ENCODE data around the gene PTPRN2. TPM values are rescaled to one million over a fixed set of nuclear protein-coding genes. Genes with fewer than 3 reads are reported as not detected.

PTPRN2 gene
- total and polyA plus RNA-seq, 9 of the 15 experiments (the other 6 are each of a cell fraction or from before 2014, with no cell fraction given) = not detected

DNA sequence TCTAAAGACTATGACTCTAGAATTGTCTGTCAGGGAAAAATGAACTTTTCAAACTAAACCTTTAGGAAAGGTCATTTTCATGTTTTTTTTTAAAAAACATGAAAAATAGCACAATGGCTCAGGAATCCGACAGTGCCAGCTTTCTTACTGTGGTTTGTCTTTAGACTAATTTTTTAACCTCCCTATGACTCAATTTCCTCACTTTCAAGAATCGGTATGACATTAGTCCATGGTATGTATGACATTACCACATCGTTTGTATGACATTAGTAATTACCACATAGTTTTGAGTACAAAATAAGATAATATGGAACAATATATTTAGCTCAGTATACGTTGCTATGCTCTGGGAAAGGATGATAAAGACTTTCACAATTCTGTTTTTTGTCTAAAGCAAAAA lies 383.2 kb downstream of the PTPRN2 start:
- in situ Hi-C loops (cut with MboI) (no loop called here), intact Hi-C loops (cut with micrococcal nuclease) (no loop called here)
- no peaks in the 10 kb centered on the region for H3K9me3 ChIP-seq (replicated peaks; ENCODE audit: control insufficient read depth, insufficient read depth, low read depth, low read length)
- DNase-seq (ENCODE audit: extremely low read depth in 1 of 4, low spot score in 3 of 4) (no peak), FAIRE-seq (no peak), ATAC-seq (no peak)
- ChIA-PET CTCF (ENCODE audit: low intra/inter-chr PET ratio) (no interaction called here), POLR2A (no interaction called here)
- H3K27me3 ChIP-seq (ENCODE audit: control insufficient read depth in 2 of 2, insufficient read depth in 2 of 2, low read length in 2 of 2) = peaks cover 2 to 18% of the 10 kb centered on the region in 2 experiments; a peak in 2 of 5 replicates
- H3K4me3 ChIP-seq = no peak overlapping the region
- no peak overlapping the region for H3K4me2 ChIP-seq (ENCODE audit: insufficient read depth, low read length)
- no peak overlapping the region for H2AFZ ChIP-seq (ENCODE audit: low read depth, low read length)
- H4K20me1 ChIP-seq (replicated peaks; ENCODE audit: control insufficient read depth, insufficient read depth, low read length) = no peaks in the 10 kb centered on the region
- H3K27ac ChIP-seq (ENCODE audit: extremely low read depth, low read depth, low read length) = no peak overlapping the region
- H3K4me1 ChIP-seq (replicated peaks in 1 of 2; ENCODE audit: control insufficient read depth in 2 of 2, insufficient read depth in 2 of 2, low read length in 2 of 2) = peaks cover 0 to 5% of the 10 kb centered on the region in 2 experiments; a peak in 1 of 5 replicates
- H3K79me2 ChIP-seq (ENCODE audit: control insufficient read depth, insufficient read depth, low read length) = no peaks in the 10 kb centered on the region
- BruUV-seq (replicated peaks) = no TSS peak
- no peaks in the 10 kb centered on the region for H3K9me1 ChIP-seq (ENCODE audit: control insufficient read depth, insufficient read depth, low read length)
- H3K9ac ChIP-seq (ENCODE audit: insufficient read depth in 1 of 2, low read depth in 2 of 2, low read length in 2 of 2) = no peak overlapping the region
- 0% methylated on average over 4 of the region's 4 CpGs for WGBS (ENCODE audit: insufficient coverage, low coverage, missing lambda C conversion rate)
- H3K36me3 ChIP-seq (ENCODE audit: control insufficient read depth, insufficient read depth, low read length) = no peaks in the 10 kb centered on the region
- TF ChIP-seq, protein P1, sequence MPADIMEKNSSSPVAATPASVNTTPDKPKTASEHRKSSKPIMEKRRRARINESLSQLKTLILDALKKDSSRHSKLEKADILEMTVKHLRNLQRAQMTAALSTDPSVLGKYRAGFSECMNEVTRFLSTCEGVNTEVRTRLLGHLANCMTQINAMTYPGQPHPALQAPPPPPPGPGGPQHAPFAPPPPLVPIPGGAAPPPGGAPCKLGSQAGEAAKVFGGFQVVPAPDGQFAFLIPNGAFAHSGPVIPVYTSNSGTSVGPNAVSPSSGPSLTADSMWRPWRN (IDR thresholded peaks at IDR 0.05; ENCODE audit: low read depth) = no peak
- TF ChIP-seq CBFB (CRISPR knock-in tag; IDR thresholded peaks at IDR 0.05) (no peak), TAF1 (IDR thresholded peaks at IDR 0.05; ENCODE audit: control insufficient read depth, extremely low read depth, insufficient read depth, low read length, severe bottlenecking) (no peak), TRIM28 (IDR thresholded peaks at IDR 0.05) (no peak), DDX20 (tag; IDR thresholded peaks at IDR 0.05; ENCODE audit: low read depth) (no peak), ZFPM2 (CRISPR knock-in tag; IDR thresholded peaks at IDR 0.05) (no peak), NELFE (IDR thresholded peaks at IDR 0.05; ENCODE audit: insufficient read depth, insufficient read length) (no peak), CTBP1 (IDR thresholded peaks at IDR 0.05; ENCODE audit: borderline replicate concordance) (no peak), POLR2H (tag; IDR thresholded peaks at IDR 0.05; ENCODE audit: low read depth) (no peak)
- TF ChIP-seq, protein P2, sequence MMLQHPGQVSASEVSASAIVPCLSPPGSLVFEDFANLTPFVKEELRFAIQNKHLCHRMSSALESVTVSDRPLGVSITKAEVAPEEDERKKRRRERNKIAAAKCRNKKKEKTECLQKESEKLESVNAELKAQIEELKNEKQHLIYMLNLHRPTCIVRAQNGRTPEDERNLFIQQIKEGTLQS (IDR thresholded peaks at IDR 0.05) = no peak
- TF ChIP-seq, protein P2 (CRISPR knock-in tag; conservative IDR thresholded peaks at IDR 0.05) = no peak
- TF ChIP-seq, protein P3, sequence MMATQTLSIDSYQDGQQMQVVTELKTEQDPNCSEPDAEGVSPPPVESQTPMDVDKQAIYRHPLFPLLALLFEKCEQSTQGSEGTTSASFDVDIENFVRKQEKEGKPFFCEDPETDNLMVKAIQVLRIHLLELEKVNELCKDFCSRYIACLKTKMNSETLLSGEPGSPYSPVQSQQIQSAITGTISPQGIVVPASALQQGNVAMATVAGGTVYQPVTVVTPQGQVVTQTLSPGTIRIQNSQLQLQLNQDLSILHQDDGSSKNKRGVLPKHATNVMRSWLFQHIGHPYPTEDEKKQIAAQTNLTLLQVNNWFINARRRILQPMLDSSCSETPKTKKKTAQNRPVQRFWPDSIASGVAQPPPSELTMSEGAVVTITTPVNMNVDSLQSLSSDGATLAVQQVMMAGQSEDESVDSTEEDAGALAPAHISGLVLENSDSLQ (IDR thresholded peaks at IDR 0.05) = no peak
- TF ChIP-seq, protein P4, sequence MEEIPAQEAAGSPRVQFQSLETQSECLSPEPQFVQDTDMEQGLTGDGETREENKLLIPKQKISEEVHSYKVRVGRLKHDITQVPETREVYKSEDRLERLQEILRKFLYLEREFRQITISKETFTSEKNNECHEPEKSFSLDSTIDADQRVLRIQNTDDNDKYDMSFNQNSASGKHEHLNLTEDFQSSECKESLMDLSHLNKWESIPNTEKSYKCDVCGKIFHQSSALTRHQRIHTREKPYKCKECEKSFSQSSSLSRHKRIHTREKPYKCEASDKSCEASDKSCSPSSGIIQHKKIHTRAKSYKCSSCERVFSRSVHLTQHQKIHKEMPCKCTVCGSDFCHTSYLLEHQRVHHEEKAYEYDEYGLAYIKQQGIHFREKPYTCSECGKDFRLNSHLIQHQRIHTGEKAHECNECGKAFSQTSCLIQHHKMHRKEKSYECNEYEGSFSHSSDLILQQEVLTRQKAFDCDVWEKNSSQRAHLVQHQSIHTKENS (CRISPR knock-in tag; IDR thresholded peaks at IDR 0.05) = no peak
- TF ChIP-seq, protein P5, sequence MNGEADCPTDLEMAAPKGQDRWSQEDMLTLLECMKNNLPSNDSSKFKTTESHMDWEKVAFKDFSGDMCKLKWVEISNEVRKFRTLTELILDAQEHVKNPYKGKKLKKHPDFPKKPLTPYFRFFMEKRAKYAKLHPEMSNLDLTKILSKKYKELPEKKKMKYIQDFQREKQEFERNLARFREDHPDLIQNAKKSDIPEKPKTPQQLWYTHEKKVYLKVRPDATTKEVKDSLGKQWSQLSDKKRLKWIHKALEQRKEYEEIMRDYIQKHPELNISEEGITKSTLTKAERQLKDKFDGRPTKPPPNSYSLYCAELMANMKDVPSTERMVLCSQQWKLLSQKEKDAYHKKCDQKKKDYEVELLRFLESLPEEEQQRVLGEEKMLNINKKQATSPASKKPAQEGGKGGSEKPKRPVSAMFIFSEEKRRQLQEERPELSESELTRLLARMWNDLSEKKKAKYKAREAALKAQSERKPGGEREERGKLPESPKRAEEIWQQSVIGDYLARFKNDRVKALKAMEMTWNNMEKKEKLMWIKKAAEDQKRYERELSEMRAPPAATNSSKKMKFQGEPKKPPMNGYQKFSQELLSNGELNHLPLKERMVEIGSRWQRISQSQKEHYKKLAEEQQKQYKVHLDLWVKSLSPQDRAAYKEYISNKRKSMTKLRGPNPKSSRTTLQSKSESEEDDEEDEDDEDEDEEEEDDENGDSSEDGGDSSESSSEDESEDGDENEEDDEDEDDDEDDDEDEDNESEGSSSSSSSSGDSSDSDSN (IDR thresholded peaks at IDR 0.05; ENCODE audit: borderline replicate concordance in 1 of 2, low read depth in 2 of 2, low read length in 2 of 2) = no peak
- TF ChIP-seq, protein P6, sequence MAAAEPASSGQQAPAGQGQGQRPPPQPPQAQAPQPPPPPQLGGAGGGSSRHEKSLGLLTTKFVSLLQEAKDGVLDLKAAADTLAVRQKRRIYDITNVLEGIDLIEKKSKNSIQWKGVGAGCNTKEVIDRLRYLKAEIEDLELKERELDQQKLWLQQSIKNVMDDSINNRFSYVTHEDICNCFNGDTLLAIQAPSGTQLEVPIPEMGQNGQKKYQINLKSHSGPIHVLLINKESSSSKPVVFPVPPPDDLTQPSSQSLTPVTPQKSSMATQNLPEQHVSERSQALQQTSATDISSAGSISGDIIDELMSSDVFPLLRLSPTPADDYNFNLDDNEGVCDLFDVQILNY (CRISPR knock-in tag; IDR thresholded peaks at IDR 0.05) = no peak
